ENCODE data around the gene CPM.

Gene CPM

GRCh38 chr12:68899251-68899771, 33.7 kb downstream of the CPM start:
- no peaks in the 10 kb centered on the region for H3F3A ChIP-seq (ENCODE audit: insufficient read depth)
- no peak overlapping the region for H3K27ac ChIP-seq (ENCODE audit: low read depth, low read length)
- H3K27me3 ChIP-seq (ENCODE audit: low read length) = no peaks in the 10 kb centered on the region
- H2AFZ ChIP-seq (ENCODE audit: low read depth, low read length, severe bottlenecking) = no peak overlapping the region
- H3K9me3 ChIP-seq (ENCODE audit: insufficient read depth, low read length) = no peaks in the 10 kb centered on the region
- H3K36me3 ChIP-seq (ENCODE audit: low read length) = no peaks in the 10 kb centered on the region
- no peaks in the 10 kb centered on the region for H4K20me1 ChIP-seq (ENCODE audit: low read depth, low read length)
- no peaks in the 10 kb centered on the region for H3K9me2 ChIP-seq (replicated peaks; ENCODE audit: insufficient read depth, low read length)
- H3K4me2 ChIP-seq (ENCODE audit: low read depth, low read length, poor library complexity, severe bottlenecking) = no peak overlapping the region
- H3K9ac ChIP-seq (ENCODE audit: low read length) = no peak overlapping the region
- H3K4me3 ChIP-seq (ENCODE audit: insufficient read depth, low read length, poor library complexity, severe bottlenecking) = no peak overlapping the region
- TF ChIP-seq CTCF (IDR thresholded peaks at IDR 0.05; ENCODE audit: insufficient read depth, low read length, poor library complexity, severe bottlenecking) (no peak), EZH2phosphoT487 (conservative IDR thresholded peaks at IDR 0.05; ENCODE audit: low read length) (no peak)
- H3K79me2 ChIP-seq (ENCODE audit: insufficient read depth, low read length) = no peaks in the 10 kb centered on the region

- no peak overlapping the region for H3K9ac ChIP-seq (ENCODE audit: low read length)
- no peaks in the 10 kb centered on the region for H3K27me3 ChIP-seq (ENCODE audit: low read length)
- no peaks in the 10 kb centered on the region for H3K79me2 ChIP-seq (ENCODE audit: insufficient read depth, low read length)
- H3F3A ChIP-seq (ENCODE audit: insufficient read depth) = no peaks in the 10 kb centered on the region
- TF ChIP-seq EZH2phosphoT487 (conservative IDR thresholded peaks at IDR 0.05; ENCODE audit: low read length) = no peak
- TF ChIP-seq CTCF (IDR thresholded peaks at IDR 0.05; ENCODE audit: insufficient read depth, low read length, poor library complexity, severe bottlenecking) = no peak
- H4K20me1 ChIP-seq (ENCODE audit: low read depth, low read length) = no peaks in the 10 kb centered on the region
- no peaks in the 10 kb centered on the region for H3K9me3 ChIP-seq (ENCODE audit: insufficient read depth, low read length)
- no peaks in the 10 kb centered on the region for H3K36me3 ChIP-seq (ENCODE audit: low read length)
- H3K4me3 ChIP-seq (ENCODE audit: insufficient read depth, low read length, poor library complexity, severe bottlenecking) = no peak overlapping the region
- H3K4me2 ChIP-seq (ENCODE audit: low read depth, low read length, poor library complexity, severe bottlenecking) = no peak overlapping the region
- H3K9me2 ChIP-seq (replicated peaks; ENCODE audit: insufficient read depth, low read length) = no peaks in the 10 kb centered on the region
- H3K27ac ChIP-seq (ENCODE audit: low read depth, low read length) = no peak overlapping the region
- H2AFZ ChIP-seq (ENCODE audit: low read depth, low read length, severe bottlenecking) = no peak overlapping the region
These were observed 36.0 kb downstream of the CPM start for GRCh38 chr12:68896881-68897540.

DNA sequence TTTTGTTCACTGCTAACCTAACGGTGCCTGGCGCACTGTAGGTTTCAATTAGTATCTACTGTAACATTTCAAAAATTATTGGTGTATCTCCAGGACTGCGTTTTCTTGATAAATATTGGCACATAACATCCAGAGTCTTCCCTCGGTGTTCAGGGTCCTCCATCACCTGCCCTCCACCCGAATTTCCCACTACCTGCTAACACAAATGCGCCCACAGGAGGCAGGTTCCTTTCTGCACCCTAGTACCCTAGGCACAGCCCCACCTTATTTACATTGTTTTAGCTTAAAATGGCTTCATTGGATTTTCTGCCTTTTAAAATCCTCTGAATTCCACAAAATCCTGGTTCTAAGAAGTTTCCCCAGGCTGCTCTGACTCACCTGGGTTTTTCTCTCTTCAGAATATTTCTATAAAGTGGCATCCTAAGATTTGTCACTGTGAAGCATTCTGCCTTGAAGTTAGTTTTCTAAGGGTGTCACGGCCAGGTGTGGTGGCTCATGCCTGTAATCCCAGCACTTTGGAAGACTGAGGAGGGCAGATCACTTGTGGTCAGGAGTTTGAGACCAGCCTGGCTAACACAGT, 38.6 kb downstream of the CPM start:
- Histone ChIP-seq H3K9ac (ENCODE audit: low read length) (no peak overlapping the region), H3K9me2 (replicated peaks; ENCODE audit: insufficient read depth, low read length) (no peaks in the 10 kb centered on the region), H3K4me3 (ENCODE audit: insufficient read depth, low read length, poor library complexity, severe bottlenecking) (no peak overlapping the region), H3K4me2 (ENCODE audit: low read depth, low read length, poor library complexity, severe bottlenecking) (no peak overlapping the region), H4K20me1 (ENCODE audit: low read depth, low read length) (no peaks in the 10 kb centered on the region), H3K79me2 (ENCODE audit: insufficient read depth, low read length) (no peaks in the 10 kb centered on the region), H3K27me3 (ENCODE audit: low read length) (no peaks in the 10 kb centered on the region), H3K27ac (ENCODE audit: low read depth, low read length) (no peak overlapping the region), H3K36me3 (ENCODE audit: low read length) (no peaks in the 10 kb centered on the region), H3F3A (ENCODE audit: insufficient read depth) (no peaks in the 10 kb centered on the region), H3K9me3 (ENCODE audit: insufficient read depth, low read length) (no peaks in the 10 kb centered on the region), H2AFZ (ENCODE audit: low read depth, low read length, severe bottlenecking) (no peak overlapping the region)
- TF ChIP-seq EZH2phosphoT487 (conservative IDR thresholded peaks at IDR 0.05; ENCODE audit: low read length) (no peak), CTCF (IDR thresholded peaks at IDR 0.05; ENCODE audit: insufficient read depth, low read length, poor library complexity, severe bottlenecking) (no peak)

All from SU-DHL-6 (cell line).